K562 (cell line): ENCODE measurements around the gene KRT36. TPM values are rescaled to one million over a fixed set of nuclear protein-coding genes. Genes with fewer than 3 reads are reported as not detected.

Source experiments
- AFF4 ChIP-seq: sonication (generic); formaldehyde crosslinking; IDR thresholded peaks from 2 replicates; pipeline ENCODE4 v1.8.0; 2023; ENCODE audit warnings: mild to moderate bottlenecking, missing genetic modification reagents
- ARHGAP35 ChIP-seq: fragments of 450-650 bp; IDR thresholded peaks from 2 replicates; pipeline ENCODE4 v1.6.1; 2018; ENCODE audit not compliant: partially characterized antibody
- CUX1 ChIP-seq: fragments of 200-800 bp; sonication (Bioruptor generic); IDR thresholded peaks from 2 replicates; pipeline ENCODE4 v1.6.1; 2016; ENCODE audit warnings: missing genetic modification characterization, missing compliant biosample characterization
- E4F1 ChIP-seq: fragments of 250-450 bp; sonication (Bioruptor Pico); IDR thresholded peaks from 2 replicates; pipeline ENCODE4 v1.5.0; 2021; ENCODE audit warnings: mild to moderate bottlenecking, borderline replicate concordance
- EHMT2 ChIP-seq: fragments of 450-650 bp; IDR thresholded peaks from 2 replicates; pipeline ENCODE4 v1.6.1; 2018; ENCODE audit warnings: antibody characterized with exemption
- EP300 ChIP-seq: IDR thresholded peaks from 2 replicates; pipeline ENCODE4 v1.6.1; 2012; ENCODE audit warnings: low read length, improper control_type of control experiment
- HDAC6 ChIP-seq: IDR thresholded peaks from 2 replicates; pipeline ENCODE4 v1.6.1; 2012; ENCODE audit warnings: low read depth, mild to moderate bottlenecking, control low read depth, inconsistent platforms, low read length, moderate library complexity
- HMGXB4 ChIP-seq: sonication (generic); formaldehyde crosslinking; IDR thresholded peaks from 2 replicates; pipeline ENCODE4 v1.8.1; 2023; ENCODE audit warnings: mild to moderate bottlenecking, missing genetic modification reagents
- PML ChIP-seq: IDR thresholded peaks from 2 replicates; pipeline ENCODE4 v1.6.1; 2012; ENCODE audit warnings: low read length, inconsistent platforms
- ZBTB12 ChIP-seq: fragments of 250-450 bp; sonication (Bioruptor Pico); IDR thresholded peaks from 2 replicates; pipeline ENCODE4 v1.4.0; 2020
- ZNF253 ChIP-seq: fragments of 250-450 bp; sonication (Bioruptor Pico); conservative IDR thresholded peaks from 2 replicates; pipeline ENCODE4 v1.6.1; 2021; ENCODE audit warnings: mild to moderate bottlenecking
- polyA plus RNA-seq, 8 experiments: library from polyadenylated mRNA; depleted of rRNA in 4 of 8; stranded (reverse) in 5 of 8; unstranded in 3 of 8; fragments of >200 nt; fragmentation: Nextera tagmentation in 2 of 8; fragmentation: Illumina TruSeq in 1 of 8; extraction: Ambion mirVana in 2 of 8; extraction: Trizol in 1 of 8; gene quantifications; 2 replicates each; pipeline versions ENCODE4 v1.2.1 to v1.2.3, GENCODE V29; 2011 to 2014; ENCODE audit warnings: inconsistent platforms in 1 of 8, missing spikeins in 1 of 8
- total RNA-seq, 7 experiments: library from RNA; depleted of rRNA in 6 of 7; stranded (reverse); fragments of >200 nt in 6 of 7; fragmentation: Illumina TruSeq in 2 of 7; extraction: Trizol in 2 of 7; gene quantifications; 2 replicates each; pipeline versions ENCODE4 v1.2.1 to v1.2.3, GENCODE V29; 2011 to 2021; ENCODE audit warnings: low replicate concordance in 1 of 7

The KRT36 gene
- total and polyA plus RNA-seq, 9 of the 15 experiments (the other 6 are each of a cell fraction or from before 2014, with no cell fraction given), result 0.04 TPM; not detected in 8

GRCh38 chr17:41486809-41487530 lies 2.7 kb downstream of the KRT36 start (continued):
- no peak for TF ChIP-seq AFF4
- no peak for TF ChIP-seq HMGXB4
- no peak for TF ChIP-seq ARHGAP35
- no peak for TF ChIP-seq E4F1
- TF ChIP-seq ZBTB12 (CRISPR knock-in tag), result no peak
- TF ChIP-seq HDAC6, result no peak
- 0 out of 2 replicates have a peak, but pooled peaks have one; percentile 25 for TF ChIP-seq EHMT2
- TF ChIP-seq ZNF253 (CRISPR knock-in tag), result no peak
- no peak for TF ChIP-seq EP300
- no peak for TF ChIP-seq PML
- no peak for TF ChIP-seq CUX1 (CRISPR knock-in tag)
